ENCODE results near the gene COL18A1.

DNA sequence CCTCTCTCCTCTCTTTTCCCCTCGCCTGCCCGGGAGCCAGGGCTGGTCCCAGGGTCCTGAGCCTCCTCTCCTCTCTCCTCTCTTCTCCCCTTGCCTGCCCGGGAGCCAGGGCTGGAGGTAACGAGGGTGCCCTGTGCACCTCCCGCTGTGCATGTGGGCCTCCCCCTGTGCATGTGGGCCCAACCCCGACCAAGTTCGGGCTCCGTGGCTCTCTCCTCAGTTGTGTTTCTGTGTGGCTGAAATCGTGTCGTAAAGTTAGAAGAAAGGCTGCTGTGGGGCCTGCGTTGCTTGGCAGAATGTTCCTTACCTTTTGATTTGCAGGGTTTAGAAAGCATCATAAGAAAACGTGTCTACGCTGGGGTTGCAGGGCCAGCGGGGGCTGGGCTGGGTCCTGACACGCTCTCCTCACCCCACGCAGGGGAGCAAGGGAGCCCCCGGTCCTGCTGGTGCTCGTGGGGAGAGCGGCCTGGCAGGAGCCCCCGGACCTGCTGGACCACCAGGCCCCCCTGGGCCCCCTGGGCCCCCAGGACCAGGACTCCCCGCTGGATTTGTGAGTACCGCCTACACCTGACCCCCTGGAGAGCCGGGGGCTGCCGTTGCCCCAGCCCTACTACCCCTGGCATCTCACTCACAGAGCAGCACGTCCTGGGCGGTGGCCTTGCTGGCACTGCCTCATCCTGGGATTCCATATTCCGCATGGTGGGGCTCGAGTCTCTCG, 81.6 kb downstream of the COL18A1 start:
- no peak for TF ChIP-seq YY1 (IDR thresholded peaks at IDR 0.05; ENCODE audit: low read depth)
- no peak for TF ChIP-seq RXRA (IDR thresholded peaks at IDR 0.05; ENCODE audit: borderline replicate concordance, low read depth)
- TF ChIP-seq RCOR1 (IDR thresholded peaks at IDR 0.05; ENCODE audit: low read length), result no peak
- TF ChIP-seq, protein P1, sequence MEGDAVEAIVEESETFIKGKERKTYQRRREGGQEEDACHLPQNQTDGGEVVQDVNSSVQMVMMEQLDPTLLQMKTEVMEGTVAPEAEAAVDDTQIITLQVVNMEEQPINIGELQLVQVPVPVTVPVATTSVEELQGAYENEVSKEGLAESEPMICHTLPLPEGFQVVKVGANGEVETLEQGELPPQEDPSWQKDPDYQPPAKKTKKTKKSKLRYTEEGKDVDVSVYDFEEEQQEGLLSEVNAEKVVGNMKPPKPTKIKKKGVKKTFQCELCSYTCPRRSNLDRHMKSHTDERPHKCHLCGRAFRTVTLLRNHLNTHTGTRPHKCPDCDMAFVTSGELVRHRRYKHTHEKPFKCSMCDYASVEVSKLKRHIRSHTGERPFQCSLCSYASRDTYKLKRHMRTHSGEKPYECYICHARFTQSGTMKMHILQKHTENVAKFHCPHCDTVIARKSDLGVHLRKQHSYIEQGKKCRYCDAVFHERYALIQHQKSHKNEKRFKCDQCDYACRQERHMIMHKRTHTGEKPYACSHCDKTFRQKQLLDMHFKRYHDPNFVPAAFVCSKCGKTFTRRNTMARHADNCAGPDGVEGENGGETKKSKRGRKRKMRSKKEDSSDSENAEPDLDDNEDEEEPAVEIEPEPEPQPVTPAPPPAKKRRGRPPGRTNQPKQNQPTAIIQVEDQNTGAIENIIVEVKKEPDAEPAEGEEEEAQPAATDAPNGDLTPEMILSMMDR (IDR thresholded peaks at IDR 0.05), result no peak
- TF ChIP-seq EP300 (IDR thresholded peaks at IDR 0.05; ENCODE audit: borderline replicate concordance in 1 of 2, low read depth in 1 of 2, low read length in 1 of 2), result no peak
- no peak for TF ChIP-seq TCF12 (IDR thresholded peaks at IDR 0.05)
- no peak for TF ChIP-seq MXI1 (IDR thresholded peaks at IDR 0.05; ENCODE audit: low read depth, low read length)
- no peak for TF ChIP-seq POLR2AphosphoS5 (IDR thresholded peaks at IDR 0.05; ENCODE audit: low read depth, low read length)
